HPDE6-E6E7 (cell line): Measurements from ENCODE around the gene WDFY3.

Source experiments
- DNase-seq: peaks from one replicate; pipeline ENCODE4 v3.0.0; 2011; ENCODE audit warnings: missing footprints; ENCODE audit errors: extremely low spot score

The WDFY3 gene

DNA sequence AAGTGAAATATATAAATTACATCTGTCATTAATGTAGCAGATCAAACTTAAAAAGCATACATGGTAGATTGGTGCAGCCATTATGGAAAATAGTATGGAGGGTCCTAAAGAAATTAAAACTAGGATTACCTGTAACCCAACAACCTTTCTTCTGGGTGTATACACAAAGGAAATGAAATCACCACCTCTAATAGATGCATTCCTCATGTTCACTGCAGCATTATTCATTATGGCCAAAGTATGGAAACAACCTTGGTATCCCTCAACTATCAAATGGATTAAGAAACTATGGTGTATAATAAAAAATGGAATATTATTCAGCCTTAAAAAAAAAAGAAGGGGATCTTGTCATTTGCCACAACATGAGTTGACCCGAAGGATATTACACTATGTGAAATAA is 13.7 kb downstream of the WDFY3 start:
- no peak for DNase-seq

DNA sequence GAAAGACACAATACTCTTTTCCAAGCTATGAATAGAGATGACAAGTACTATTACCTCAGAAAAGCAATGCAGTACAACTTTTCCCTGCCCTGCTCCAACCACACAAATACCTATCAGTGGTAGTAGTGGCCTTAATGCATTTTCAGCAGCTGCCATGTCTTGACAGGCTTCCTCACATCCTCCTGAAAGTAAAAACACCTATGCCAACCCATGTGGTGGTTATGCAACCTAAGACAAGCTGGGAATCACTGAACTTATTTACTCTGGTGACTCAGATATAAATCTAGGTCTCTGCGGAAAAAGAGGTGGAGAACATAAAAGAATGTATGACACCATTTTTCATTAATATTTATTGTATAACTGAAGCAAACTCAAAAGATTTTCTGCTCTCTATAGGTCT is 14.5 kb downstream of the WDFY3 start:
- DNase-seq: peak; percentile 73

GRCh38 chr4:84948056-84948455 is 18.4 kb downstream of the WDFY3 start:
- DNase-seq: no peak

DNA sequence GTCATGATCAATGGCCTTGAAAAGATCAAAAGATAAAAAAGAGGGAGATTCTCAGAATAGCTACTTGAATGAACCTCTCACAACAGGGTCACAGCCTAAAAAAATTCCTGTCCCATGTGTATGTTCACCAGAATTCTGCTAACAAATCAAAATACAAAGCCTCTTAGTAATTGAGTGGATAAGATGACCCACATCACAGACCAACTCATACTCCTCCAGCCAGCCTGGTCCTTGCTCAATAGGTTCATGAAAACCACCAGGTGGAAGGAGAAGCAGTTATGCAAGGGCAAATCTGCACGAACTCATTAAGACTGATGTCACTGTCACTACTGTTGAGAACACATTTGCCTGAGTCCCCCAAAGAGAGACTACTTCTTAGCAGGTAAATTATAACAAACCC is 21.5 kb downstream of the WDFY3 start:
- no peak for DNase-seq

GRCh38 chr4:84940960-84941359 is 25.5 kb downstream of the WDFY3 start:
- DNase-seq: no peak

GRCh38 chr4:84939113-84939512 is 27.4 kb downstream of the WDFY3 start:
- no peak for DNase-seq

DNA sequence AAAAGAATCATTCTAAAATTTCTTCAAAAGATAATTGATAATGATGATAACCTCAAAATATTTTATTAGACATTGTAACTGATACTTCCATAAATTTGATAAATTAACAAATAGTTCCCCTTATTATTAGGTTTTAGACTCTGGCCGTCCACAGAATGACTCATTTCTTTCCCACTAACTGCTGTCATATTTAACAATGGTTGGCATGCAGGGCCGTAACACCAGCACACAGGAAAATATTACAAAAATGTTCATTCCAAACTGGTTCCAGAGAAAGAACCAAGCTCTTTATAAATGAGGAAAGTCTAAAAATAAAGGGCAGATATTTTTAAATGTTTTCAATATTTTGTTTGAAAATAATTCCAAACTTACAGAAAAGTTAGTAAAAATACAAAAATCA is 28.2 kb downstream of the WDFY3 start:
- DNase-seq: no peak

DNA sequence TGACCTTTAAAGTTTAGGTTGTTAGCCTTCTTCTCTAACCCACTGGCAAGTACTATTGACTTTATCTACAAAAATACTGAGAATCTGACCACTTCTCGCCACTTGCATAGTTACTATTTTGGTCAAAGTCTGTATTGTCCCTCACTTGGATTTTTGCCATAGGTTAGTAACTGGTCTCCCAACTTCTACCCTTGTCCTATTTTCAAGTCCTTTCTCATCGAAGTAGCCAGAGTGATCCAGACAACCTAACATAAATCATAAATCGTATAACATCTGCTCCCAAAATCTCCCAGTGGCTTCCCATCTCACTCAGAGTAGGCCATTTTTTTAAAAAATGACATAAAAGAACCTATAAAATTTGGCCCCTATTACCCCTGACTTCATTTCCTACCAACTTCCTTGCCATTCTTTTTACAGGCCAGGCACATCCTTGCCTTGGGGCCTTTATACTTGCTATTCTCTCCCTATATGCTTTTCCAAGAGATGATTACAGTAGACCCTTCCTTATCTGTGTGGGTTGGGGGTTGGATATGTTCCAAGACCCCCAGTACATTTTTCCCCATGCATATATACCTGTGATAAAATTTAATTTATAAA is 29.0 kb downstream of the WDFY3 start:
- no peak for DNase-seq

- DNase-seq: no peak
Observed at GRCh38 chr4:84936123-84936522, 30.4 kb downstream of the WDFY3 start.

GRCh38 chr4:84932462-84932861 is 34.0 kb downstream of the WDFY3 start:
- no peak for DNase-seq

DNA sequence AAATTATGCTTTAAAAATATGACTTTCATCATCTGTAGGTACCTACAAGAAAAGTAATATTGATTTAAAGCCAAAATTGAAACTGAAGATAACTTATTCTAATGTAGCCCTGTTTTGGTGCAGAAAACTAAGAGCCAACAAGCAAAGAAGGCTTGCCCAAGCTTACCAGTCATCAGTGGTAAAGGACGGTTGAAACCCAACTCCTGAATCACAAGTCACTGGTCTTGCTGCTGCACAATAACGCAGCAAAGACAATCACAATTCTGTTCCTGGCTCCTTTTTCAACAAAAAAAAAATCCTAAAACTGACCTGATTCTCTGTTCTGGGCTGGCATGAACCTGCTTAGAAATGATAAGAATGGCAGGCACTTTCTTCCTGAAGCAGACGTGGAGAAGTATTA is 34.5 kb downstream of the WDFY3 start:
- no peak for DNase-seq

GRCh38 chr4:84931274-84931673 is 35.2 kb downstream of the WDFY3 start:
- DNase-seq: no peak

DNA sequence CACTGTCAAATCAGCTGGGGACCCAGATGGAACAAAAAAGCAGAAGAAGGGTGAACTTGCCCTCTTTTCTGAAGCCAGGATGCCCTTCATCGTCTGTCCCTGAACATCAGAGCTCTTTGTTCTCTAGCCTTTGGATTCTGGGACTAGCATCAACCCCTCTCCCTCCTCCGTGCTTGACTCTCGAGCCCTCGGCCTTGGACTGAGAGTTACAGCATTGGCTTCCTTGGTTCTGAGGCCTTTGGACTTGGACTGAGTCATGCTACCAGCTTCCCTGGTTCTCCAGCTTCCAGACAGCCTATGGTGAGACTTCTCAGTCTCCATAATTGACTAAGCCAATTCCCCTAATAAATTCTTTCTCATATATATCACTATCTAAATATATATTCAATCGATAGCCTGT is 38.4 kb downstream of the WDFY3 start:
- DNase-seq: no peak

DNA sequence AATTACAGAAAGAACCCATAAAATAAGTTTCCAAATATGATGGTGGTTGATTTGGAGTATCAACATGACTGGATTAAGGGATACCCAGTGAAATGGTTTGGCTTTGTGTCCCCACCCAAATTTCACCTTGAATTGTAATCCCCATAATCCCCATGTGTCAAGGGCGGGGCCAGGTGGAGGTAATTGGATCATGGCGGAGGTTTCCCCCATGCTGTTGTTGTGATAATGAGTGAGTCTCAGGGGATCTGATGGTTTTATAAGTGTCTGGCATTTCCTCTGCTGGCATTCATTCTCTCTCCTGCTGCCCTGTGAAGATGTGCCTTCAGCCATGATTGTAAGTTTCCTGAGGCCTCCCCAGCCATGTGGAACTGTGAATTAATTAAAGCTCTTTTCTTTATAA is 39.1 kb downstream of the WDFY3 start:
- no peak for DNase-seq

DNA sequence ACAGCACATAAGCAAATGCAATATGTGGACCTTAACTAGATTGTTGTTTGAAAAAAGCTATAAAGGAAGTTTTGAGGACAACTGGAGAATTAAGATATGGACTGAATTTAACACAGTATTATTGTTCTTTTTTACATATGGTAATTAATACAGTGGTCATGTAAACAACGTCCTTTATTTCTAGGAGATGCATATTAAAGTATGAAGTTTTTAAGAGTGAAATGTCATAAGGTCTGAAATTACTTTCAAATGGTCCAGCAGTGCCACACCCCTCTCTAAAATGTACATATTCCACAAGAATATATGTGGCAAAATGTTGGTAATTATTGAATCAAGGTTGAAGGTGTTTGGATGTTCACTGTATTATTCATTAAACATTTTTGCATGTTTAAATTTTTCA is 40.9 kb downstream of the WDFY3 start:
- no peak for DNase-seq

DNA sequence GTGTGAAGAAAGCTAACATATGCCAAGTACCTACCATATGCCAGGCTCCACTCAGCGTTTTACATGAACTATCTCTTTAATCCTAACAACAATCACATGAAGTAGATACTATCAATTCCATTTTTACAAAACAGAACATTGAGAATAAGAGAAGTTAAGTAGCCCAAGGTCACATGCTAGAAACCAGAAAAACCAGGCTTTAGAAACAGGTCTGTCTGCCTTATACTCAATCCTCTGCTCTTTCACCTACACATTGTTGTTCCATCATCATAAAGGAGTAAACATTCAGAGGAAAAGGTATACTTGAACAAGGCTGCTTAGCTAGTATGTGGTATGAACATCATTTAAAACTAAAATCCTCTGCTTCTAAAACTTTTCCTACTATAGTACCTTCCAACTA is 42.1 kb downstream of the WDFY3 start:
- DNase-seq: peak; percentile 5

GRCh38 chr4:84920617-84921016 is 45.9 kb downstream of the WDFY3 start:
- peak; percentile 36 for DNase-seq

- no peak for DNase-seq
Observed at GRCh38 chr4:84917869-84918600, 48.5 kb downstream of the WDFY3 start.

- DNase-seq: no peak
Observed at GRCh38 chr4:84917086-84917821, 49.2 kb downstream of the WDFY3 start.

DNA sequence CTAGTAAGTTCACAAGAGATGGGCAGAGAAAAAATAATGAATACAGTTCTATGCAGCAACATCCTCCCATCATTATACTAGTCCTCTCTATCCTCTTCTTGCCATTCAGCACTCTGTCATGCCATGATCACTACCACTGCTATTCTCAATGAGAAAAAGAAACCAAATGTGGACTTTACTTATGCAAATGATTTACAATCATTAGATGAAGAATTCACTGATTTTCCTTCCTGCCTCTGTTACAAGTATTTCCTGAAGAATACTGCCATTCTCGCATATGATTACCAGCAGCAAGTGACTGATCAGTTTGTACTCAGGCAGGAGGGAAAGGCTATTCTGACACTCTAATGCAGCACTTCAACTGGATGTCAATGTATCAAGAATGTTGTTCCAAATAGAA is 50.3 kb downstream of the WDFY3 start:
- DNase-seq: no peak

GRCh38 chr4:84915396-84915780 is 51.1 kb downstream of the WDFY3 start:
- no peak for DNase-seq

GRCh38 chr4:84914686-84915395 is 51.6 kb downstream of the WDFY3 start:
- no peak for DNase-seq

- DNase-seq: no peak
Observed at GRCh38 chr4:84913176-84913575, 53.3 kb downstream of the WDFY3 start.
